GM18499 (cell line): ENCODE data around the gene OR2AG2.

Experiments
- ATAC-seq: cut with Tn5 transposase; IDR thresholded peaks from one replicate; pipeline ENCODE4 v1.9.1; 2021; ENCODE audit warnings: moderate number of reproducible peaks; ENCODE audit not compliant: insufficient read depth, unreplicated experiment

OR2AG2 gene

GRCh38 chr11:6742260-6742659 lies 29.5 kb downstream of the OR2AG2 start:
- no peak for ATAC-seq

- no peak for ATAC-seq
Observed at GRCh38 chr11:6738590-6738989, 33.2 kb downstream of the OR2AG2 start.

GRCh38 chr11:6737872-6738466 lies 33.8 kb downstream of the OR2AG2 start:
- ATAC-seq, result no peak

- no peak for ATAC-seq
Observed at GRCh38 chr11:6736495-6737121, 35.2 kb downstream of the OR2AG2 start.

GRCh38 chr11:6735306-6735705 lies 36.5 kb downstream of the OR2AG2 start:
- ATAC-seq, result no peak

GRCh38 chr11:6734616-6735015 lies 37.2 kb downstream of the OR2AG2 start:
- no peak for ATAC-seq

- ATAC-seq, result no peak
Observed at GRCh38 chr11:6733326-6734275, 38.2 kb downstream of the OR2AG2 start.

GRCh38 chr11:6727971-6728760 lies 43.6 kb downstream of the OR2AG2 start:
- no peak for ATAC-seq

GRCh38 chr11:6725386-6725896 lies 46.3 kb downstream of the OR2AG2 start:
- ATAC-seq, result no peak

GRCh38 chr11:6724013-6724412 lies 47.8 kb downstream of the OR2AG2 start:
- no peak for ATAC-seq

- ATAC-seq, result no peak
Observed at GRCh38 chr11:6721343-6721742, 50.4 kb downstream of the OR2AG2 start.

GRCh38 chr11:6719576-6719975 lies 52.2 kb downstream of the OR2AG2 start:
- ATAC-seq, result no peak

- ATAC-seq, result no peak
Observed at GRCh38 chr11:6717426-6717825, 54.4 kb downstream of the OR2AG2 start.
